Left ventricle myocardium inferior (tissue), 1 donor: ENCODE data around the gene CAMK2G. TPM values are rescaled to one million over a fixed set of nuclear protein-coding genes. Genes with fewer than 3 reads are reported as not detected.

Experiments
- DNase-seq: peaks from one replicate; pipeline ENCODE4 v3.0.0-alpha.2; 2020
- H3K27ac ChIP-seq: fragments of 200-600 bp; replicated peaks from 2 replicates; pipeline ENCODE4 v1.8.0; 2021
- H3K27me3 ChIP-seq: fragments of 200-600 bp; 2 replicates; pipeline ENCODE4 v1.8.0; 2021; ENCODE audit warnings: low read depth
- H3K36me3 ChIP-seq: fragments of 200-600 bp; 2 replicates; pipeline ENCODE4 v1.8.0; 2021
- H3K4me1 ChIP-seq: fragments of 200-600 bp; 2 replicates; pipeline ENCODE4 v1.8.0; 2021
- H3K4me3 ChIP-seq: fragments of 200-600 bp; 2 replicates; pipeline ENCODE4 v1.8.0; 2021; ENCODE audit warnings: mild to moderate bottlenecking, moderate library complexity
- H3K9me3 ChIP-seq: fragments of 200-600 bp; replicated peaks from 2 replicates; pipeline ENCODE4 v1.8.0; 2021
- intact Hi-C: fragments of 100-400 bp; cut with micrococcal nuclease; formaldehyde crosslinking; loops from one replicate; pipeline ENCODE4 v1.11.0; 2022
- total RNA-seq: library from RNA; stranded (reverse); fragmentation: NEBNext Ultra II Directional; extraction: Animal tissue kit (Norgen Biotek cat#: 25700); gene quantifications from one replicate; pipeline ENCODE4 v1.2.1, GENCODE V29; 2021
- TF ChIP-seq, protein P1 (sequence below): fragments of 200-600 bp; IDR thresholded peaks from 2 replicates; pipeline ENCODE4 v1.8.0; 2021; ENCODE audit warnings: antibody characterized with exemption, mild to moderate bottlenecking, borderline replicate concordance
- donor health status: DM: no; HTN: yes; CAD: no; lungs with severe emphysema.

Gene CAMK2G
- total RNA-seq, 1 donor from 2014 or later, result 12.5 TPM

DNA sequence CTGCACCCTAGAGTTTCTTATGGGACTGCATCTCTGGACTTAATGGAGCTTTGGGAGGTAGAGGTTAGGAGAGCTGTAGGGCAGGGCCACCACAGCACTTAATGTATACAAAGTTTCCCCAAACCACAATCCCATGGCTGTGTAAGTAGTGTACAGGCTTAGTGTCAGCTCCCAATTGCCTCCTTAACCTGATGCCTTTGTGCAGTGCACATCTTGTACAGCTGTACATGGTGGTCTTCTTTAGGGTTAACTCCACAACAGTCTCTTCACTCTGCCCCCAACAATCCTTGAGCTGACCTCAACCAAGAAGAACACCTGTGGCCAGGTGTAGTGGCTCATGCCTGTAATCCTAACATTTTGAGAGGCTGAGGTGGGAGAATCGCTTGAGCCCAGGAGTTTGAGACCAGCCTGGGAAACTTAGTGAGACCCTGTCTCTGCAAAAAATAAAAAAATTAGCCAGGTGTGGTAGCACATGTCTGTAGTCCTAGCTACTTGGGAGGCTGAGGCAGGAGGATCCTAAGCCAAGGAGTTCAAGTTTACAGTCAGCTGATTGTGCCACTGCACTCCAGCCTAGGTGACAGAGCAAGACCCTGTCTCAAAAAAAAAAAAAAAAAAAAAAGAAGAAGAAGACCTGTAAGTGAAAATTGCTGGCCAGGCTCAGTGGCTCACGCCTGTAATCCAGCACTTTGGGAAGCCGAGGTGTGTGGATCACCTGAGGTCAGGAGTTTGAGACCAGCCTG lies 43.4 kb upstream of the CAMK2G start:
- Histone ChIP-seq H3K4me1 (peaks cover 55% of the 10 kb centered on the region), H3K27ac (peak overlapping the region; percentile 55), H3K36me3 (peaks cover 11% of the 10 kb centered on the region), H3K4me3 (no peak overlapping the region), H3K9me3 (peaks cover 11% of the 10 kb centered on the region), H3K27me3 (peaks cover 10% of the 10 kb centered on the region)
- intact Hi-C loops, result no loop called here
- TF ChIP-seq, protein P1, sequence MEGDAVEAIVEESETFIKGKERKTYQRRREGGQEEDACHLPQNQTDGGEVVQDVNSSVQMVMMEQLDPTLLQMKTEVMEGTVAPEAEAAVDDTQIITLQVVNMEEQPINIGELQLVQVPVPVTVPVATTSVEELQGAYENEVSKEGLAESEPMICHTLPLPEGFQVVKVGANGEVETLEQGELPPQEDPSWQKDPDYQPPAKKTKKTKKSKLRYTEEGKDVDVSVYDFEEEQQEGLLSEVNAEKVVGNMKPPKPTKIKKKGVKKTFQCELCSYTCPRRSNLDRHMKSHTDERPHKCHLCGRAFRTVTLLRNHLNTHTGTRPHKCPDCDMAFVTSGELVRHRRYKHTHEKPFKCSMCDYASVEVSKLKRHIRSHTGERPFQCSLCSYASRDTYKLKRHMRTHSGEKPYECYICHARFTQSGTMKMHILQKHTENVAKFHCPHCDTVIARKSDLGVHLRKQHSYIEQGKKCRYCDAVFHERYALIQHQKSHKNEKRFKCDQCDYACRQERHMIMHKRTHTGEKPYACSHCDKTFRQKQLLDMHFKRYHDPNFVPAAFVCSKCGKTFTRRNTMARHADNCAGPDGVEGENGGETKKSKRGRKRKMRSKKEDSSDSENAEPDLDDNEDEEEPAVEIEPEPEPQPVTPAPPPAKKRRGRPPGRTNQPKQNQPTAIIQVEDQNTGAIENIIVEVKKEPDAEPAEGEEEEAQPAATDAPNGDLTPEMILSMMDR, result no peak
- DNase-seq, result no peak

DNA sequence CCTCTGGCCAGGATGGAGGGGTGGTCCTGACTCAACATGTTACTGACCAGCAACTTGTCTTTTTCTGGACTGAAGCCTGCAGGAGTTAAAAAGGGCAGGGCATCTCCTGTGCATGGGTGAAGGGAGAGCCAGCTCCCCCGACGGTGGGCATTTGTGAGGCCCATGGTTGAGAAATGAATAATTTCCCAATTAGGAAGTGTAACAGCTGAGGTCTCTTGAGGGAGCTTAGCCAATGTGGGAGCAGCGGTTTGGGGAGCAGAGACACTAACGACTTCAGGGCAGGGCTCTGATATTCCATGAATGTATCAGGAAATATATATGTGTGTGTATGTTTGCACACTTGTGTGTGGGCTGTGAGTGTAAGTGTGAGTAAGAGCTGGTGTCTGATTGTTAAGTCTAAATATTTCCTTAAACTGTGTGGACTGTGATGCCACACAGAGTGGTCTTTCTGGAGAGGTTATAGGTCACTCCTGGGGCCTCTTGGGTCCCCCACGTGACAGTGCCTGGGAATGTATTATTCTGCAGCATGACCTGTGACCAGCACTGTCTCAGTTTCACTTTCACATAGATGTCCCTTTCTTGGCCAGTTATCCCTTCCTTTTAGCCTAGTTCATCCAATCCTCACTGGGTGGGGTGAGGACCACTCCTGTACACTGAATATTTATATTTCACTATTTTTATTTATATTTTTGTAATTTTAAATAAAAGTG lies 42.6 kb upstream of the CAMK2G start:
- DNase-seq, result no peak
- Histone ChIP-seq H3K4me1 (peaks cover 63% of the 10 kb centered on the region), H3K9me3 (peaks cover 11% of the 10 kb centered on the region), H3K27me3 (peaks cover 15% of the 10 kb centered on the region), H3K36me3 (peaks cover 11% of the 10 kb centered on the region), H3K27ac (peak overlapping the region; percentile 55), H3K4me3 (no peak overlapping the region)
- TF ChIP-seq, protein P1, result no peak
- intact Hi-C loops, result no loop called here

DNA sequence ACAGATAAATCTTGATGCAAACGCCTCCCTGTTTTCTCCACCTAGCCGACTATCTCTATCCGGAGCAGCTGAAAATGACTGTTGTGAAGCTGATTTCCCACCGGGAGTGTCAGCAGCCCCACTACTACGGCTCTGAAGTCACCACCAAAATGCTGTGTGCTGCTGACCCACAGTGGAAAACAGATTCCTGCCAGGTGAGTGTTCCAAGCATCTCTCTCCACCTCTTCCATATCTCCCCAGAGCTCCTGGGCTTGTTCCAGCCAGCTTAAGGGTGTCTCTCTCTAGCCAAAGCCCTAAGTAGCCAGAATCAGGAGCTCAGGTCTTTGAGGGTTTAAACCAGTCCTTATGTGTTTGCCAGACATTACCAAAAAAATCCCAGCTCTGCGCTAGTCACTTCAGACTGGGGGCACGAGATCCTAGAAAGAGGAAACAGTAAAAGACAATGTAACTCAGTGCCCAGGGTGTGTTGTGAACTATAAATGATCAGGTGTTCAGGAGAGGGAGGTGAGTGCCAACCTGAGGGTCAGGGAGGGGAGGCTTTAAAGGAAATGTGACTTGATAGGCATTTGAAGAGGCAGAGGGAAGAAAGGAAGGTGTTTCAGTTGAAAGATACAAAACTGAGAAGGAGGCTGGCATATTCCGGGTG lies 41.0 kb upstream of the CAMK2G start:
- Histone ChIP-seq H3K4me3 (no peak overlapping the region), H3K9me3 (peaks cover 11% of the 10 kb centered on the region), H3K36me3 (peaks cover 11% of the 10 kb centered on the region), H3K27ac (no peak overlapping the region), H3K27me3 (peaks cover 27% of the 10 kb centered on the region), H3K4me1 (peaks cover 79% of the 10 kb centered on the region)
- DNase-seq, result no peak
- TF ChIP-seq, protein P1, result no peak
- intact Hi-C loops, result no loop called here

DNA sequence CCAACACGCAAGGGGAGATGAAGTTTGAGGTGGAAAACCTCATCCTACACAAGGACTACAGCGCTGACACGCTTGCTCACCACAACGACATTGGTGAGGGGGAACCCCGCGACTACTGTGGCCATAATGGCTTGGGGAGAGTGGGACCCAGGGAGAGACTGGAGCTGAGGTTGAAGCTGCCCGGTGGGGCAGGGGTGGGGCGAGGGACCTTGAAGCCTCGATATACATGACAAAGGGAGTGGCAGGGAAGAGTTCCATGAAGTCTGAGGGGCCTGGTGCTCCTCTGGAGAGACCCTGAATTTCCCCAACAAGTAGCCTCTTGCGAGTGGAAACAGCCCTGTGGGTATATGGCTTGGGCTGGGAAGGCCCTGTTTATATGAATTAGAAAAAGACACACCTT lies 39.7 kb upstream of the CAMK2G start:
- Histone ChIP-seq H3K36me3 (peaks cover 11% of the 10 kb centered on the region), H3K4me1 (peaks cover 84% of the 10 kb centered on the region), H3K27ac (peak overlapping the region; percentile 24), H3K9me3 (peaks cover 9% of the 10 kb centered on the region), H3K4me3 (no peak overlapping the region), H3K27me3 (peaks cover 27% of the 10 kb centered on the region)
- intact Hi-C loops, result no loop called here
- DNase-seq, result no peak
- TF ChIP-seq, protein P1, result no peak

DNA sequence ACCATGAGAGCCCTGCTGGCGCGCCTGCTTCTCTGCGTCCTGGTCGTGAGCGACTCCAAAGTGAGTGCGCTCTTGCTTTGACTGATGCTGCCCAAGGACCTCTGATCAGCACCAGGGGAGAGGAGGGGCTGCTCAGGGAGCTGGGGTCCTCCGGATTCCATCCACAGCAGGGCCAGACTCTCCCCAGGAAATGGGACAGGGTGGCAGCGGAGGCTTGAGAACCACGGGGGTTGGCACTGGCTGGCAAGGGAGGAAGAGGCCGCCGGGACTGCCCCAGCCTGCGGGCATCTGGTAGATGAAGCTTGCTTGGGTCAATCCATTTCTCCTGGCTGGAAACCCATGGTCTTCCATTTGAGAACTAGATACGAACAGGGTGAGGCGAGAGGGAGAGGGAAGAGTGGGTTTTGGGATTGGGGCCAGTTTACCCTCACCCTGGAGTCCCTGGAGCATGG lies 37.2 kb upstream of the CAMK2G start:
- peak overlapping the region; percentile 89 for H3K4me3 ChIP-seq
- H3K9me3 ChIP-seq, result no peaks in the 10 kb centered on the region
- H3K36me3 ChIP-seq, result peaks cover 8% of the 10 kb centered on the region
- H3K27ac ChIP-seq, result peak overlapping the region; percentile 92
- no peak for DNase-seq
- peaks cover 27% of the 10 kb centered on the region for H3K27me3 ChIP-seq
- peaks cover 98% of the 10 kb centered on the region for H3K4me1 ChIP-seq
- intact Hi-C loops, result no loop called here
- TF ChIP-seq, protein P1, result no peak
